Stomach (tissue), 4 donors: Measurements from ENCODE around the gene TBCCD1.

Experiments used
- EP300 ChIP-seq: sonication (generic); formaldehyde crosslinking; IDR thresholded peaks from one replicate; pipeline ENCODE4 v1.6.1; 2017; ENCODE audit warnings: antibody characterized with exemption
- POLR2A ChIP-seq, 4 donors: fragments of 450-650 bp; IDR thresholded peaks; one replicate each; pipeline ENCODE4 v1.6.1; 2016; ENCODE audit warnings: antibody characterized with exemption in 4 of 4, control low read depth in 2 of 4, mild to moderate bottlenecking in 1 of 4, moderate library complexity in 1 of 4
- POLR2AphosphoS5 ChIP-seq, 3 donors: sonication (generic); formaldehyde crosslinking; IDR thresholded peaks; one replicate each; pipeline ENCODE4 v1.6.1; 2016; ENCODE audit warnings: antibody characterized with exemption in 3 of 3
- TF ChIP-seq, protein P1 (sequence below), 7 experiments: fragments of 450-650 bp in 4 of 7; fragments of 200-600 bp in 3 of 7; sonication (generic) in 3 of 7; IDR thresholded peaks; one replicate each; pipeline ENCODE4 v1.5.1; 2016 to 2019; ENCODE audit warnings: antibody characterized with exemption in 7 of 7, control low read depth in 2 of 7, mild to moderate bottlenecking in 1 of 7

DNA sequence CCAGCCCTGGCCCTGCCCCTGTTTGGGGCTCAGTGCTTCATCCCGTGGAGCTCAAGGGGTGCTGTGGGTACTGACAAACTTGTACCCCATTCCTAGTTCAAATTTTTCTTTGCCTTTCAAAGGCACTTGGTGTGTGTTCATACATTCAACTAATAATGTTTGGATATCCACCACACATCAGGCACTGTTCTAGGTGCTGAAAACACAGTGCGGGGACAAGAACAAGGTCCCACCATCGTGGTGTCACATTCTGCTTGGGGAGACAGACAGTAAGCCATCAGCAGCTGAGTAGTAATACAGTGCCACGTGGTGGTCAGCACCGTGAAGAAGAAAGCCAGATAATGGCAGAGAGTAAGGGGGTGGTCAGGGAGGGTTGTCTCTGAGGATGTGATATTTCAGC, 55.4 kb downstream of the TBCCD1 start:
- TF ChIP-seq, protein P1, sequence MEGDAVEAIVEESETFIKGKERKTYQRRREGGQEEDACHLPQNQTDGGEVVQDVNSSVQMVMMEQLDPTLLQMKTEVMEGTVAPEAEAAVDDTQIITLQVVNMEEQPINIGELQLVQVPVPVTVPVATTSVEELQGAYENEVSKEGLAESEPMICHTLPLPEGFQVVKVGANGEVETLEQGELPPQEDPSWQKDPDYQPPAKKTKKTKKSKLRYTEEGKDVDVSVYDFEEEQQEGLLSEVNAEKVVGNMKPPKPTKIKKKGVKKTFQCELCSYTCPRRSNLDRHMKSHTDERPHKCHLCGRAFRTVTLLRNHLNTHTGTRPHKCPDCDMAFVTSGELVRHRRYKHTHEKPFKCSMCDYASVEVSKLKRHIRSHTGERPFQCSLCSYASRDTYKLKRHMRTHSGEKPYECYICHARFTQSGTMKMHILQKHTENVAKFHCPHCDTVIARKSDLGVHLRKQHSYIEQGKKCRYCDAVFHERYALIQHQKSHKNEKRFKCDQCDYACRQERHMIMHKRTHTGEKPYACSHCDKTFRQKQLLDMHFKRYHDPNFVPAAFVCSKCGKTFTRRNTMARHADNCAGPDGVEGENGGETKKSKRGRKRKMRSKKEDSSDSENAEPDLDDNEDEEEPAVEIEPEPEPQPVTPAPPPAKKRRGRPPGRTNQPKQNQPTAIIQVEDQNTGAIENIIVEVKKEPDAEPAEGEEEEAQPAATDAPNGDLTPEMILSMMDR (IDR thresholded peaks at IDR 0.05): no peak
- TF ChIP-seq EP300: no peak
- no peak for TF ChIP-seq POLR2A (IDR thresholded peaks at IDR 0.05)
- TF ChIP-seq POLR2AphosphoS5 (IDR thresholded peaks at IDR 0.05): no peak
